ENCODE results near the gene MLLT10.
A peak's percentile ranks its signal among the peaks of the same experiment; 100 is the strongest.

Gene MLLT10

DNA sequence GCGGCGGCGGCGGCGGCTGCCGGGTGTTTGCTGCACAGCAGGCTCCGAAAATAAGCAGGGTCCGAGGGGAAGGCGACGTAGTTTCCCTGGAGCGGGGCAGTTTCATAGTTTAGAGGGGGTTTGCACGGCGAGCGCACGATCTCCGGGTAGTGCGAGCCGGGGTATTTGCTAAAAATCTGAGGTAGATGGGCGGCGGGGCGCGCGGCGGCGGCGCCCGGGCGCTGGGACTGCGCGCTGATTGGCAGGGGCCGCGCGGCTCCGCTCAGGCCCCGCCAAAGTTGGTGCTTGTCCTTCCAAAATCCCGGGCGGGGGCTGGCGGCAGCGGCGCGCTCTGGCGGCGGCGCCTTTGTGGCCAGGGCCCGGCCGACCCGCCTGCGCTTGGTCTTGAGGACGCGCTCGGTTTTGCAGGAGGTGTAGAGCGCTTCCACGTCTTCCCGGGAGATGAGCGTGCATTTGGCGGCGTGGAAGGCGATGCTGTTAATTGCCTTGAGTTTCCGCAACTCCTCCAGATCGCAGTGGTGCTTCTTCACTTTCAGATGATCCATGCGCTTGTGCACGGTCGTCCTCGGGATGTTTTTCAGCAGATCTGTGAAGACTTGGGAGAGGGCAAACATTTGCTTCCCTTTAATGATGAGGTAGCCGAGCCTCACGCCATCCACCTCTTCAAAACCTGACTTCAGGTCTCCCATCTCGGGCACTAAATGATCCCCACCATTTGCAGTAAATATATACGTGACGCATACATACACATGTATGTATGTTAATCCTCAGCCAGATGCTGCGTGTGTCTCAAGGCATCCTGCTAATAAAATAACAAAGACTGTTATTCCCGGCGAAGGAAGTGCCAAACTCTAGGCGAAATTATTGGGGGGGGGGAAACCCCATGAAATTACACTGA is 16.6 kb upstream of the MLLT10 start:
- DNase-seq, result peak; percentile 26

DNA sequence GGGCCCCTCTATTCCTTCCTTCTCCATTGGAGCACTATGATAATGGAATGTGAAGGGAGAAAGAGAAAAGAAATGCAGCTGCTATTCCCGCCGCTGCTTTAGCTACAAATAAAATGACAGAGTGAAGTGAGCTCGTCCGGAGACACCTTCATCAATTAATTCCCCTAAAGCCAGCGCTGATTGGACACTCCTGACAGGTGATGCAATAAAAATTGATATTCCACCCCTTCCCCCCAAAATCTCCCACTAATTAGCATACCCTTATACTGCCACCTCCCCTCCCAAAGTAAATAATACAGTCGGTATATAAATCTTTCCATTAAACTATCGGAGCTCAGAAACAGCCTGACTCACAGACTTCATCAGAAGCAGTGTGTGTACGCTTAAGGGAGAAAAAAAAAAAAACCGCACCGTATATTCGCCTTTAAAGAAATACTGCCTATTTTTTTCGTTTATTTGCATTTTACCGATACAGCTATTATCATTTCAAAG is 15.8 kb upstream of the MLLT10 start:
- no peak for DNase-seq

DNA sequence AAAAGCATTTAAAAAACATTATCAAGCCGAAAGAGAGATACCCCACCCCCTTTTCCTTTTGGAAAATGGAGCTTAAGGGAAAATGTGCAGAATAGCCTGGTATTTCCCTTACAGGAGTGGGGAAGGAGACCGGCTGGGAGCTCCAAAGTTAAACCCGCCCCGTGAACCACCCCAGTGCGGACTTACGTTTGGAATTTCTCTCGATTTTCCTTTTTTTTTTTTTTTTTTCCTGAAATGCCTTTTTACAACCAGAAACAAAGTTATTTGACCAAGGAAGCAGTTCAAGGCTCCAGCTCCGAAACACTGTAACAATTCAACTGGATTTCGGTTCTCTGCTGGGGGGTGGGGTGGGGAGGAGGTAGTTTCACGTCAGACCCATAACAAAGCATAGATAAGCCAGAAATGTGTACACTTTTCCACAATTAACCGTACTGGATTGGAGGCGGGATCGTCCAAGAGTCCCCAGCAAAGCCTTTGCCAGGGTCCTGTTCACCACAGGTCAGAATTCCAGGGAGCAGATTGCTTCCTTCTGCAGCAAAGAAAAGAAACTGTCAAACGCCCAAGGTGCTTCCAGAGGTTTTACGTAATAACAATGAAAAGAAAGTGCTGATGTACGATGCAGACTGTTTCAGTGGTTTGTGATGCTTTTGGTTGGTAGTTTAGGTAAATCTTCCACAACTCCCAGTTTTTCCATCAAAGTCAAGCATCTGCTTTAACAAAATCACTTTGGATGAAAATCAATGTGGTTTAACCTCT is 15.2 kb upstream of the MLLT10 start:
- DNase-seq, result no peak

GRCh38 chr10:21519397-21519933 is 14.6 kb upstream of the MLLT10 start:
- no peak for DNase-seq

DNA sequence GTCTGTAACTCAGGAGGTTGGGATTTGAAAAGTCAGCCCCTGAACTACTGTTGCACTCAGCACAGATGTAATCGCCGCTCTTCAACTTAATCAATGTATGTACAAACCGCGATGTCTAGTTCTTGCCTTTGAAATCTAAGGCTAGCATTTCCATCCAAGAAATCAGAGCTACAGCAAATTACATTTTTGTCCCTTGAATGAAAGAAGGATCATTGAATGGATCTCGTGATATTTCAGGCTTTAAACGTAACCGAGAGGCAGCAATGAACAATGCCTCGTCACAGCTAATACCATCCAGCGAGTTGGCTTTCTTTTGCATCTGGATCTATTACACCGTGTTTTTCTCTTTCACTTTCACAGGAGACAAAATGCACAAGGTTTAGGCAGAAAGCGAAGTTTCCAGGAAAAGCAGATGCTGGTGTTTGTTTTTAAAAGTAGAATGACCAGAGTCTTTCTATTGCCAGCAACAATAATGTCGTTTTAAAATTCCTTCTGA is 14.0 kb upstream of the MLLT10 start:
- DNase-seq, result no peak

- no peak for DNase-seq
Observed at GRCh38 chr10:21520509-21520908, 13.5 kb upstream of the MLLT10 start.

DNA sequence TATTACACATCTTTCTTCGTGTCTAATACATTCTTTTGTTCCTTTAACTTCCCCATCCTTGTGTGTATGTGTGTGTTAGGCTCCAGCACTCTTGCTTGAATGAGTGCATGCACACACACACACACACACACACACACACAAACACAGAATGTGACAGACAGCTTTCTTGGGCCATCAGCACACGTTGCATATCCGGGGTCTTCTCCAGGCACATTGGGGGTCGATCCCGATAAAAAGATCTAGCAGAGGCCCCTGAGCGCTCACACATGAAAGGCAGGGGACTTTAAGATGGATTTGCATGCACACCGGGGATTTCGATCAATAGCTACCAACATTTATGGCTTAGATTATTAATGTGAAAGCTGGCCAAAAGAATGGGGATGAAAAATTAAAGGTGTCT is 13.1 kb upstream of the MLLT10 start:
- no peak for DNase-seq

- no peak for DNase-seq
Observed at GRCh38 chr10:21521751-21522533, 12.1 kb upstream of the MLLT10 start.

DNA sequence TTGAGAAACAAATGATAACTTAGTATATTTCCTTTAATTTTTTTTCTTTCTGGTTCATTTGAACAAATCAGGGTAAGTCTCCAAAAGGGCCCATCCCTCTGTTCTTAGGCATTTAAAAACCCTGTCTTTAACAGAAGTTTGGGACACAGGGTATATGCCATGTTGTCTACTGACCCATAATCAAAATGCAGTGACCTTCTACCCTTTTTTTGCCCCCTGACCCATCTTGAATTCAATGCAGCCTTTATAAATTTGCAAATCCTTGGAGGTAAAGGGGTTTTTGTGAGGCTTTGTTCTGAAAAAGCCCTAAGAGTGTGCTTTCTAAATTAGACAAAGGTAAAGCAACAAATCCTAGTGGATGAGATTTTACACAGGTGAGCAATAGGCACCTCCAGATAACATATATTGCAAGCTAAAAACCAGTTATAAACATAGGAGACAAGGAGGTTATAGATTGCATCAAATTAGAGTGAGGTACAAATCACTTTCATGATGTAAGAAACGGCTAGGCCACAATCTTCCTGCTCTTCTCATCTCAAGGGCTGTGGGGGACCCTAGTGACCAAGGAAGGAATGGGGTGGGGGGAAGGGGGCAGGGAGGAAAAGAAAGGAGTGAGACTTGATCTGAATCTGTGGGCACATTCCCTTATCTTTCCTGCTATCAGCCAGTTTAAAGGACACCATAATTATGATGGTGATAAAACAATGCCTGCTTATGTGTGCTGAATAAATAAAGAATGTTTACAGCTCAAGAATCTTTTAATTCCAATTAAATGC is 11.2 kb upstream of the MLLT10 start:
- no peak for DNase-seq

DNA sequence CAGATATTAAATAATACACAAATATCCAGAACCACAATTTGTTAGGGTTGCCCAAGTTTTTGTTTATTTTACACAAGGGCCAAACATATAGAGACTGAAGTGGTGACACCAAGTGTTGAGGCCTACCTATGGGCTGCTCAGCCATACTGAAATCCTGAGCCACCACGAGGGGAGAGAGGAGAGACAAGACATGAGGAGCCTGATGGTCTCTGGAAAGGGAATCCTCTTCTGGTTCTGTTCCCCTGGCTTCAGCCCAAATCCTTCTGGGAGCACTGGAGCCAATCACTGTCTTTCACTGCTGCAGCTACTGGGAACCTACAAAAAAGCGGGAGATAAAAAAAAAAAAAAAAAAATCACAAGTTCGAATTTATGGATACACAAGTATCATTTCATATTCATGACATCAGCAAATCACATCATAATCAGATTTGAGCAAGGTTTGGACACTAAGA is 10.4 kb upstream of the MLLT10 start:
- no peak for DNase-seq

DNA sequence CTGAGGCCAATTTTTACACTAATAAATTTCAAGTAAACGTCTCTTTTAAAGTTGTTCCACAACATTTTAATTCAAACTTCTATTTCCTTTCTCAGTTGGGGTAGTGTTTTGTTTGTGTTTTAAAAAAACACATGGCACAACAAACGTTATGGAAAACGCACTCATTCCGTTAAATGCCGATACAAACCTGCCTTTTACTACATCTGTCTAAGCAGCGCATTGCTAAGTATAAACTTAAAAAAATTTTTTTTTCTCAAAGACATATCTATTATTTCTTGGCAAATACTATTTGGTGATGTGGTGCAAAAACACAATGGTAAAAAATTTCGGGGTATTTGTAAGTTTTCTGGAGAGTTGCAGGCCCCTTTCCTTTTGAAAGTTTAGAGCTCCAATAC is 9.9 kb upstream of the MLLT10 start:
- no peak for DNase-seq

GRCh38 chr10:21524526-21525366 is 9.3 kb upstream of the MLLT10 start:
- no peak for DNase-seq

- DNase-seq, result peak; percentile 71
Observed at GRCh38 chr10:21525367-21526187, 8.5 kb upstream of the MLLT10 start, which contains the start of gene SKIDA1. Gene SKIDA1, minus strand, starts transcription at chr10:21525682. Its CDS starts 7,860 bp downstream, at chr10:21517822.

- DNase-seq, result peak; percentile 72
Observed at GRCh38 chr10:21526188-21526859, 7.7 kb upstream of the MLLT10 start.

GRCh38 chr10:21526860-21527597 is 7.0 kb upstream of the MLLT10 start:
- DNase-seq, result peak; percentile 47

DNA sequence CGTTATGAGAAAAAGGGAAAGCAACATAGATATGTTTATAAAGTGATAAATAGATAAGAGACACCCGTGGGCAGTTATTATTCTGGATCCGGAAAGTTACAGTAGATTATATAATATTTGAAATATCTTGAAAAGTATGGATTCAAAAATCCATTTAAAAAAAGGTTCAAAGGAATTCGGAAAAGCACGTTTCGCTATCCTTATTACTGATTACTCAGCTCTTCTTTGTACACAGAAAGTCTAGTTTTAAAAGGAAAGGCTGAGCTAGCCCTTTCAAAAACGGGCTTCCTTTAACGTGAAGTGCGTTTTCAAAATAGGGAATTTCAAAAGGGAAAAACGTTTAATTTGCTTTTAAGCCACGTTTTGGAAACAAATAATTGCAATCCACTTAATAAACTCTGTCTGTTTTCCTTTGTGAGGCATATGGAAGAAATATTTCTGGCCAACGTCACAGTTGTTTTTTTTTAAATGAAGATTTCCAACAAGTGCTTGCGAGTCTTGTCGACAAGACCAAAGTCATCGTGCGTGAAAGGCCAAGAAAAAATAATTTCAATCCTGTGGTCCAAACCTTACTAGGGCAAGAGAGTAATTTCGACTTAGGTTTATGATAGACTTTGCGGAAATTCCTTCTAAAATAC is 6.3 kb upstream of the MLLT10 start:
- DNase-seq, result no peak

DNA sequence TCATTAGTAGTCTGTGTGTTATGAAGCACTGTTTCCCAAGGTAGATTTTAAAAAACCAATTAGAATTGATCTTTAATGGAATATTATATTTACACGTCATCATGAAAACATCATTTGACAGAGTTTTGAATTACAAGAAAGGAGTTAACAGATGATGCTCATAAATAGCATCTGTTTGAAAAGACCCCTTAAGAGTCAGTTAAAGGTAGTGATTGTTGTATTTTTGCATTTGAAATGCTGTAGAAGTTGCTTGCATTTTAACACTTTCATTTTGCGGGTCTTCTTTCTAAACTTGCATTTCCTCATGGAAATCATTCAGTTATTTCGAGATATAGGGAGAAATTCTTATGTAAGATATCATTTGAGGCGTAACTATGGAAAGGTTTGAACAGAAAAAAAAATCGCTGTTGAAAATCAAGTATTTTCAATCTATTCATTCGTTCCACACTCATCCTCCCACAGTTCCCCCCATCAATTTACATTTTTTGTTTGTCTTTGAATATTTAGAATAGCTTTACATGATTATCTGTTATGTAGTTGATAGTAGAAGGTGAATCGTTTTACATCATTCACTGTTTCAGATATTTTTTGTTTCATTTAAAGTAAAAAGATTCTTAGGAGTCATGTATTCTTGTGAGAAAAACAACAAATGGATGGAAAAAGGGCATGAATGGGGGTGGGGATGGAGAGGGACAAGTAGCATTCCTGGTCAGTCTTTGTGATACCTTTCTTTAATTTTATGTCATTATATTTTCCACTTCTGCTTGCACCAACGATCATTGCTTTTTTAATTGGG is 5.6 kb upstream of the MLLT10 start:
- no peak for DNase-seq
